KOPT-K1 (cell line): ENCODE results near the gene FBXO31.
"Not testable (repeated sequence)": the region's sequence is repeated elsewhere in the genome, so short reads cannot be mapped to it uniquely, and the experiment has no call there.

ENCODE experiments used
- H3K27ac ChIP-seq: fragments of 200-600 bp; sonication (generic); 2 replicates; pipeline ENCODE4 v1.5.1; 2016; ENCODE audit warnings: antibody characterized with exemption, mild to moderate bottlenecking, low read depth, low read length; ENCODE audit not compliant: poor library complexity, severe bottlenecking
- H3K36me3 ChIP-seq: fragments of 200-600 bp; sonication (generic); 2 replicates; pipeline ENCODE4 v1.5.1; 2017; ENCODE audit warnings: antibody characterized with exemption, mild to moderate bottlenecking, low read length, moderate library complexity; ENCODE audit not compliant: insufficient read depth
- H3K9me3 ChIP-seq: fragments of 200-600 bp; sonication (generic); 2 replicates; pipeline ENCODE4 v1.5.1; 2017; ENCODE audit warnings: antibody characterized with exemption, low read length, mild to moderate bottlenecking; ENCODE audit not compliant: insufficient read depth, poor library complexity, severe bottlenecking

FBXO31 gene

GRCh38 chr16:87395181-87395842, 11.7 kb upstream of the FBXO31 start:
- Histone ChIP-seq H3K9me3 (no peaks in the 10 kb centered on the region), H3K27ac (no peak overlapping the region), H3K36me3 (peaks cover 12% of the 10 kb centered on the region; the same call in 1 of the 2 replicates)

- no peak overlapping the region for H3K27ac ChIP-seq
- peaks cover 3% of the 10 kb centered on the region; the same call in 1 of the 2 replicates for H3K36me3 ChIP-seq
- H3K9me3 ChIP-seq = no peaks in the 10 kb centered on the region
Measured at GRCh38 chr16:87393680-87394055, 10.1 kb upstream of the FBXO31 start.

DNA sequence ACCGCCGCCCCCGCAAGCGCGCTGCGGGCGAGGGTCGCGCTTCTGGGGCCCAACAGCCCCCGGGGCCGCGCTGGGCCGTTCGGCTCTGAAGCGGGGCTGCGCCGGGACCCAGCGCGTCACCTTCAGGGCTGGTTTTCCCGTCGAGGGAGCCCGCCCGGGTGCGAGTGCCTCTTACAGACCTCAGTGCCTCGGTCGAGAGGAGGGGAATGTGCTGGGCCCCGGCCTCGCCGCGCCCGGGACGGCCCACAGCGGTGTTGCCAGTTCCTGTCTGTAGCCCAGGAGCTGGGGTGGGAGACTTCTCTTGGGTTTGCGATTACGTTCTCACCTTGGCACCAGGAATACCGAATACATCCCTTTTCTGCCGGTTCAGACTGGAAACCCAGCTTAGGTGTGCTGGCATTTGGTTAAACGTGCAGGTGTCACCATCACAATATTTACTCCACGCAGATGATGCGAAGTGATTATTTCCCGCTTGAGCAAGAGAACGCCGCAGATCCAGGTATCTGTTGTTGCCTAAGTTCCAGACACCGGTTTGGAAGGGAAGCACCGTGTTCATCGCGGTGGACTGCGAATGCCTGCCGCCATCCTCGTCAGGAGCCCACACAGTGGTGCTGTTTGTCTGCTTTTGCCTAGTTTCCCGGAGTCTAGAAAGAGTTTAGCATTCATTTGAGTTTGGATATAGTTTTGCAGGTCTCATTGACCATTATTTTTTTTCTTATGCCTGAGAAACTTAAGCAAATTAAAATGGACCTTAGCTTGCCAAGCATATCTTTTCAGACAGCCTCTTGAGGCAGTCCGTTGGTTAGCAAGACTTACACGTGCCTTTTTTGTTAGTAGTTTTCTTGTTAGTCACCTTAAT, 9.5 kb upstream of the FBXO31 start:
- Histone ChIP-seq H3K27ac (peak overlapping the region; percentile 91), H3K36me3 (no peaks in the 10 kb centered on the region), H3K9me3 (no peaks in the 10 kb centered on the region)

GRCh38 chr16:87391950-87392820, 8.6 kb upstream of the FBXO31 start, which contains the start of gene MAP1LC3B:
Gene MAP1LC3B, plus strand, starts transcription at chr16:87392336. Its CDS starts 92 bp downstream, at chr16:87392428.
- Histone ChIP-seq H3K27ac (peak within 1 kb of the TSS; percentile 91), H3K36me3 (no peaks in the 10 kb centered on the region), H3K9me3 (no peaks in the 10 kb centered on the region)

GRCh38 chr16:87391324-87391949, 7.9 kb upstream of the FBXO31 start:
- Histone ChIP-seq H3K36me3 (no peaks in the 10 kb centered on the region), H3K27ac (peak overlapping the region; percentile 91)

DNA sequence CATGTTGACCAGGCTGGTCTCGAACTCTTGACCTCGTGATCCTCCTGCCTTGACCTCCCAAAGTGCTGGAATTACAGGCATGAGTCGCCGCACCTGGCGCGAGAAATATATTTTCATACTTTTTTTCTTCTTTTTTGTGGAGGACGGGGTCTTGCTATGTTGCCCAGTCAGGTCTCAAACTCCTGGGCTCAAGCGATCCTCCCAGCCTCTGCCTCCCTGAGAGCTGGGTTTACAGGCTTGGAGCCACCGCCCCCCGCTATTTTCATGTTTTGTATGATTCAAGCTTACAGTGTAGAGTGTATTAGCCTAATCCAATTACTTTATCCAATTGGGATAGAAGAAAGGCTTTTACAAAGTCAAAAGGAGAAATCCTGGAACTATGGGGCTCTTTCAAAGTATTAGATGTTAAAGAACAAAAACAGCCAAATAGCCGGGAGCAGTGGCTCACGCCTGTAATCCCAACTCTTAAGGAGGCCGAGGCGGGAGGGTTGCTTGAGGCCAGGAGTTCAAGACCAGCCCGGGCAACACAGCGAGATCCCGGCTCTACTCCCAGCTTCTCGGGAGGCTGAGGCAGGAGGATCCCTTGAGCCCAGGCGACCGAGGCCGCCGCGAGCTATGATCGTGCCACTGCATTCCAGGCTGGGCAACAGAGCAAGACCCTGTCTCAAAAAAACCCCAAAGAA, 7.2 kb upstream of the FBXO31 start:
- no peaks in the 10 kb centered on the region for H3K36me3 ChIP-seq
- H3K27ac ChIP-seq = peak overlapping the region; percentile 91
- no peaks in the 10 kb centered on the region for H3K9me3 ChIP-seq

More at GRCh38 chr16:87391324-87391949, 7.9 kb upstream of the FBXO31 start:
- no peaks in the 10 kb centered on the region for H3K9me3 ChIP-seq

DNA sequence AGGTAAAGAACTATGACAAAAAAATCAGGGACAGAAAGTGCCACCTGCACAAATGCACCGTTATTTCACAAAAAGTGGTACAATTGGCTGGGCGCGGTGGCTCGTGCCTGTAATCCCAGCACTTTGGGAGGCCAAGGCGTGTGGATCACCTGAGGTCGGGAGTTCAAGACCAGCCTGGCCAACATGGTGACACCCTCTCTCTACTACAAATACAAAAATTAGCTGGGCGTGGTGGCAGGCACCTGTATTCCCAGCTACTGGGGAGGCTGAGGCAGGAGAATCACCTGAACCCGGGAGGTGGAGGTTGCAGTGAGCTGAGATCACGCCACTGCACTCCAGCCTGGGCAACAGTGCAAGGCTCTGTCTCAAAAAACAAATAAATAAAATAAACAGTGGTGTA, 6.3 kb upstream of the FBXO31 start:
- not testable (repeated sequence) for H3K27ac ChIP-seq, H3K36me3 ChIP-seq, H3K9me3 ChIP-seq

GRCh38 chr16:87389245-87389644, 5.7 kb upstream of the FBXO31 start:
- Histone ChIP-seq H3K27ac (peak overlapping the region; percentile 24), H3K36me3 (no peaks in the 10 kb centered on the region), H3K9me3 (no peaks in the 10 kb centered on the region)

DNA sequence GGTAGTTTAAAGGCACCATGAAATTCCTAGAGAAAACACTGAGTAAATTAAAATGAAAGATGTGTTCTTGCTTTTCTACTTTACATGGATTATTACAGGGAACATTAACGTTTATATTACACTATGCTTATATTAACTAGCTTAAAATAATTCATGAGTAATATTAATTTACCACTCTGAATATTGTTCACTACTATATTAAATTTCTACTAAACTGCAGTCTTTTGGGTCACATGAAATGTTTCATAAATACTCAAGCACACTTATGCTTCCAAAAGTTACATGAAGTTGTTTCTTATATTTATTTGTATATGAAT, 5.2 kb upstream of the FBXO31 start:
- Histone ChIP-seq H3K27ac (peak overlapping the region; percentile 56), H3K9me3 (no peaks in the 10 kb centered on the region), H3K36me3 (no peaks in the 10 kb centered on the region)

- Histone ChIP-seq H3K27ac (peak overlapping the region; percentile 56), H3K9me3 (no peaks in the 10 kb centered on the region), H3K36me3 (no peaks in the 10 kb centered on the region)
Measured at GRCh38 chr16:87387942-87388817, 4.6 kb upstream of the FBXO31 start.

GRCh38 chr16:87384875-87385167, 1.2 kb upstream of the FBXO31 start:
- H3K9me3 ChIP-seq, H3K36me3 ChIP-seq: not testable (repeated sequence)
- H3K27ac ChIP-seq = peak overlapping the region; percentile 78

DNA sequence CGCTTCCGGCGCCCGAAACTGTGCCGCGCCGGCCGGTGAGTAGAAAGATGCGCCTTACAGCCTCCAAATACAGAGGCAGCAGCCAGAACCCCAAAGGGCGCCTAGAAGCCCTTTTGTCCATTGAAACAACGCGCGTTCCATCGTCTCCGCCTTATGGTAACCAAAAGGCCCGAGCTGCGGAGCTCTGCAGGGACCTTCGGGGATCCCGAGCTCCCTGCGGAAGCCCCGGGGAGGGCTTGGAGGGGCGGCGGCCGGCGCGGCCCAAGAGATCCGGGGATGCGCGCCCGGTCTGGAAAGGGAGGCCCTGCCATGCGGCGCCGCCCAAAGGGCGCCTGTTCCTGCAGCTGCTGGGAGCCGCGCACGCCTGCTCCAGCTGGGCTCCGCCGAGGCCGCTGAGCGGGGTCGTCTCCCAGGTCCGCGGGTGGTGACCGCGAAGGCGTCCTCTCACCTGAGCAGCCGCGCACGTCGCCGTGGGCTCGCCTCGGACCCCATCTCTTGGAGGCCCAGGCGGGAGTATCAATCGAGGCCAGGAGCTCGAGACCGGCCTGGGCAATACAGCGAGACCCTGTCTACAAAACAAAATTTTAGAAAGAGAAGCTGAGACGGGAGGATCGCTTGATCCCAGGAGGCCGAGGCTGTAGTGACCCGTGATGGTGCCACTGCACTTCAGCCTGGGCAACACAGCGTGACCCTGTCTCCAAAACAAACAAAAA, 742 bp upstream of the FBXO31 start:
- peaks cover 8% of the 10 kb centered on the region; the same call in 1 of the 2 replicates for H3K36me3 ChIP-seq

More for the DNA sequence above, 742 bp upstream of the FBXO31 start:
- Histone ChIP-seq H3K27ac (peak overlapping the region; percentile 78), H3K9me3 (no peaks in the 10 kb centered on the region)
